Testis (tissue), 2 donors: ENCODE measurements around the gene MAPK1.

Experiments
- POLR2A ChIP-seq: fragments of 450-650 bp; IDR thresholded peaks from one replicate; pipeline ENCODE4 v1.6.1; 2017; ENCODE audit warnings: antibody characterized with exemption, mild to moderate bottlenecking, moderate library complexity
- TF ChIP-seq, protein P1 (sequence below), 3 experiments: fragments of 450-650 bp in 2 of 3; fragments of 200-600 bp in 1 of 3; sonication (generic) in 1 of 3; IDR thresholded peaks; one replicate each; pipeline ENCODE4 v1.5.1; 2016 to 2019; ENCODE audit warnings: antibody characterized with exemption in 3 of 3, mild to moderate bottlenecking in 2 of 3, moderate library complexity in 1 of 3

GRCh38 chr22:21791635-21792625 lies 75.5 kb downstream of the MAPK1 start:
- TF ChIP-seq, protein P1, sequence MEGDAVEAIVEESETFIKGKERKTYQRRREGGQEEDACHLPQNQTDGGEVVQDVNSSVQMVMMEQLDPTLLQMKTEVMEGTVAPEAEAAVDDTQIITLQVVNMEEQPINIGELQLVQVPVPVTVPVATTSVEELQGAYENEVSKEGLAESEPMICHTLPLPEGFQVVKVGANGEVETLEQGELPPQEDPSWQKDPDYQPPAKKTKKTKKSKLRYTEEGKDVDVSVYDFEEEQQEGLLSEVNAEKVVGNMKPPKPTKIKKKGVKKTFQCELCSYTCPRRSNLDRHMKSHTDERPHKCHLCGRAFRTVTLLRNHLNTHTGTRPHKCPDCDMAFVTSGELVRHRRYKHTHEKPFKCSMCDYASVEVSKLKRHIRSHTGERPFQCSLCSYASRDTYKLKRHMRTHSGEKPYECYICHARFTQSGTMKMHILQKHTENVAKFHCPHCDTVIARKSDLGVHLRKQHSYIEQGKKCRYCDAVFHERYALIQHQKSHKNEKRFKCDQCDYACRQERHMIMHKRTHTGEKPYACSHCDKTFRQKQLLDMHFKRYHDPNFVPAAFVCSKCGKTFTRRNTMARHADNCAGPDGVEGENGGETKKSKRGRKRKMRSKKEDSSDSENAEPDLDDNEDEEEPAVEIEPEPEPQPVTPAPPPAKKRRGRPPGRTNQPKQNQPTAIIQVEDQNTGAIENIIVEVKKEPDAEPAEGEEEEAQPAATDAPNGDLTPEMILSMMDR (IDR thresholded peaks at IDR 0.05): no peak
- TF ChIP-seq POLR2A: no peak
